Ecto neural progenitor cell (in vitro differentiated cells): ENCODE results near the gene VAV2.
A peak's percentile ranks its signal among the peaks of the same experiment; 100 is the strongest.

ENCODE experiments used
- DNase-seq: peaks from one replicate; pipeline ENCODE4 v3.0.0-alpha.2; 2018; ENCODE audit warnings: low spot score

VAV2 gene

DNA sequence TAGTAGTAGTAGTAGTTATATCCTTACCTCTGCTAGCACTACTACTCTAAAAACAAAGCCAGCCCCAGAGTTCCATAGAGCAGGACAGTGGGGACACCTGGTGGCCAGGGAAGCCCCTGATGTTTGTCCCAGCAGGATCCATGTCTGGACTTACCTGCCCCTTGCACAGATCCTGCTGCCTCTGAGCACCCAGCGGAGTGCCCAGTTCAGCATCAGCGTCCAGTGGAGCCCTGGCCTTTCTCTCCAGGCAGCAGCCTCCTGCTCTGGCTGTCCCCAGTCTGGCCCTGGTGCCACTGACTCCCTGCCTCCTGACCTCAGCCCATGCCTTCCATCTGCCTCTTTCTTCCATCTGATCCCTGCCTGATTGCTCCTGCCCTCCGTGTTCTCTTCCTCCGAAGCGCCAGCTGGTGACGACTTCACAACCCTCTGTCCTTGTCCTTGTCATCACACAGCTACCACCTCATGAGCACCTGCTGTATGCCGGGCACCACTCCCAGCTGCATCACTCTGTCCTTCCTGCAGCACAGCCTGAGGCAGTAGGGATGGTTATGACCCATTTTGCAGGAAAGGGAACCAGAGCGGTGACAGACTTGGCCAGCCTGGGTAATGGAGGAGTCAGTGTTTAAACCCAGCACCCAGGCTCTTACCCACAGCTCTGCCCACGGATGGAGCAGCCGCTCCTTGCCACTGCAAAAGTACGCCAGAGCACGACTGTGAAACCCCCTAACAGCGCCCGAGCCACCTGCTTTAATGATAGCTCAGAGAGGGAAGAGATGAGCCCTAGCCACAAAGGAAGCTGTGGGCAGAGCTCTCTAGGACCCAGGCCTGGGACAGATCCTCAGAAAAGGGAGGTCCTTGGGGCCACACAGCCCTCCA lies 265.5 kb downstream of the VAV2 start:
- peak; percentile 61 for DNase-seq

DNA sequence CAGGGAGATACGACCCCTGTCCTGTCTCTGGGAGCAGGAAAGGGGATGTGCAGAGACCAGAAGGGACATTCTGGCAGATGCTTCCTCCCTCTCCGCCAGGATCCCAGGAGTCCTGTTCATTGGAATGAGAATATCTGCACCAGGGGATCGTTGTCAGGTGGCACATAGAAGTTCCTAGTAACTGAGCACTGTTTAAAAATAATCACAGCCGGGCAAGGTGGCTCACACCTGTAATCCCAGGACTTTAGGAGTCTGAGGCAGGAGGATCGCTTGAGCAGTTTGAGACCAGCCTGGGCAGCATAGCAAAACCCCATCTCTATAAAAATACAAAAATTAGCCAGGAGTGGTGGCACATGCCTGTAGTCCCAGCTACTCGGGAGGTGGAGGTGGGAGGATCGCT lies 266.2 kb downstream of the VAV2 start:
- no peak for DNase-seq

DNA sequence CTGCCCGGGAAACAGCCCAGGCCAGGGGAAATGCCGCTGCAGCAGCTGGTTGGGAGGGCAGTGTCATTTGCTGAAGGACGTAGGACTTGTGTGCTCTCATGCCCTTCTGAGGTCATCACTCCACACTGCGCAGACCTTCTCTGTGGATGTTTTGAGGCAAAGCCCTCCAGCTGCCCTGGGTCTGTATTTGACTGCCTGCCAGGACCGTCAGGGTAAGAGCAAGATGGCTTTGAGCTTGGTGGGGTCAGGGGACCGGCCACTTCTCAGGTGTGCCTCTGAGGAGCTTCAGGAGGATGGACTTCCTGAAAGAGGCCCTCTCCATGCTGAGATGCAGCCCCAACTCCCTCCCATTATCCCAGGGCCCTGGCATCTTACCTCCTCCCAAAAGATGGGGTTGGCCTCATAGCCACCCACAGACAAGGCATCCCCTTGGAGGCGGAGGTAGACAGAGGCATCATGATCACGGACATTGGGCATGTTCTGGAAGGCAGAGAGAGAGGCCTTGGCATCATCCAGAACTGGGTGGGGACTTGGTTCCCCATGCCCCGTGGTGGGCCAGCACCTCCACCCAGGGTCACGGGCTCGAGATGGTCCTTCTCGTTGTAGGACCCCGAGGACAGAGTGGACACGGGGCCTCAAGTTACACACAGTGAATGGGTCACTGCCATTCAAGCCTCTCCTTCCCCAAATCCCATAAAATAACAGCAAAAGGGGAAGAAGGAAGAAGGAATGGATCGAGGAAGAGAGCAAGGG lies 273.4 kb downstream of the VAV2 start:
- DNase-seq = no peak

DNA sequence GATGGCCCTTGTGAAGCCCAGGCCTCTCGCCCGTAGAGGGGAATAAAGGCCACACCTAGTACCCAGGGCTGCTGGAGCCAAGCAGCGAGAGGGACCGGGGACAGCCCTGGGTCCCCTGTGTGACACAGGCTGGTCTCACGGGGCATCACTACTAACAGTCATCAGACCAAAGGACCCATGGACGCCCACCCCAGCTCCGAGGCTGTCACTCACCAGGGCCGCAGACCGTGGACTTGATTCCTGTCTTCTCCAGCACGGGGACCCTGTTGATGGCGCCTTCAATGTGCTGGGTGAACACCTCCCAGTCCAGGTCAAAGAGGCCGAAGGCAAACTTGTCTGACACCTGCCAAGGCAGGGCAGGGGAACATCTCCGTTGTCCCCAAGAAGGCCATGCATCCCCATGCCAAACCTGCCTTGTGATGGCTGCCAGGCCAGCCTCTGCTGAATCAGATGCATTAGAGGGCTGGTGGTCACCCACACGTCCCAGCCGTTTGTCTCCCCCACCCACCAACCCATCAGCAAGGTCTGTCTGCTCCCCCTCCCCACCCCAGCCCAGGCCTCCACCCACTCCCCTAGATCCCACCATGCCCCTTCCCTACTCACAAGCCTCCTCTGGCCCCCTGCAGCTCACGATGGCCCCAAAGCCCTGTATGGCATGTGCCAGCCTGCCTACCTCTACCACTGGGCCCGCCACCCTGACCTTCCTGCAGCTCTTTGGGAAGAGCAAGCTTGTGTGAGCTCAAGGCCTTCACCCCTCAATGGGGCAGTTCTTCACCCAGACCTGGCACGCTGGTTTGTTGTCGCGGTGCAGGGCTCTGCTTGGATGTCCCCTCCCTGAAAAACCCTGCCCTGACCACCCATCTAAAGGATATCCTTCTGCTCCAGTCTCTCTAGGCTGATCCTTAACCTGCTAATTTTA lies 274.8 kb downstream of the VAV2 start:
- no peak for DNase-seq

DNA sequence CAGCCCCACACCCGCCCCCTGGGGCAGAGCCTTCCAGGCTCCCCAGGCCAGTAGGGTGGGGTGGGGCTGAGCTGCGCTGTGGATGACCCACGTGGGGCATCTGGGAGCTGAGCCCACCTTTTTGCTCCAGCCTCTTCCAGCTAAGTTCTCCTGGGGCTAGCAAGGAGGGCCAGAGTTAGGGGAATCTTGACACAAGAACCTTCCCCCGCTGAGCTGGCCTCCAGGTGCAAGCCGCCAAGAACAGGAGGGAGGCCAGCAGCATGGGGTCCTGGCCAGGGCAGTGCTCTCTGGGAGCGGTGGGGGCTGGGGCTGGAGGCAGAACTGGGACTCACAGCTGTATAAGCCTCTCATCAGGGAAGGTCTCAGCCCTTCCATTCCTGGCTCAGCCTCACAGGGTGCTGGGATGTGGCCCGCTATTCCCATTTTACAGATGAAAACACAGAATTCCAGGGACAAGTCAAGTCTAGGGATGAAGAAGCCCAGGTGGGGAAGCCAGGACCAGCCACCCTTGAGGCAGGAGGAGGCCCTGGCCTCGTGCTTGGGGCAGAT lies 275.5 kb downstream of the VAV2 start:
- DNase-seq = no peak

DNA sequence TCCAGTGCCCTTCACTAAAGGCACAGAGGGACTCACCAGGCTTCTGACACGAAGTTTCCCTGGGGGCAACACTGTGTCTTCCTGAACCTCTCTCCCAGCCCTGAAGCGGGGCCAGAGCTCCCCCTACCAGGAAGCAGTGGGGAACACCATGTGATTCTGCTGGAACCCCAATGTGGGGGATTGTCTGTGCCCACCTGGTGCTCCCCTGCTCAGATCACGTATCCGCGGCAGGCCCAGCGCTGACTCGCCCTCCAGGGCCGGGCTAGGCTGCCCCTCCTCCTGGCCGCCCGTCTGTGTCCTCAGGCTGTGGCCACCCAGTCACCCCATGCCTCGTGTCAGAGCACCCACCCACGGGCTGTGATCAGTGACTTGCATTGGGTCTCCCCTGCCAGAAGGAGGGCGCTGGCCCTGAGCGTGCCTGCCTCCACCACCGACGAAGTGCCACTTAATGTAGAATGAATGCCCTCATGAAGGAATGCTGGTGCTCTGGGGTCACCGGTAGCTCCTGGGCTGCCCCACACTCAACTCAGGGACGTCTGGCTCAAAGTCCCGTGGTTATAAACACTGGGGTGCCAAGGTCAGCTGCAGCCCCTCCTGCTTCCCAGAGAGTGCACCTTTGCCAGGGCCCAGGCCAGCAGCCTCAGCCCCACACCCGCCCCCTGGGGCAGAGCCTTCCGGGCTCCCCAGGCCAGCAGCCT lies 276.1 kb downstream of the VAV2 start:
- DNase-seq = no peak

DNA sequence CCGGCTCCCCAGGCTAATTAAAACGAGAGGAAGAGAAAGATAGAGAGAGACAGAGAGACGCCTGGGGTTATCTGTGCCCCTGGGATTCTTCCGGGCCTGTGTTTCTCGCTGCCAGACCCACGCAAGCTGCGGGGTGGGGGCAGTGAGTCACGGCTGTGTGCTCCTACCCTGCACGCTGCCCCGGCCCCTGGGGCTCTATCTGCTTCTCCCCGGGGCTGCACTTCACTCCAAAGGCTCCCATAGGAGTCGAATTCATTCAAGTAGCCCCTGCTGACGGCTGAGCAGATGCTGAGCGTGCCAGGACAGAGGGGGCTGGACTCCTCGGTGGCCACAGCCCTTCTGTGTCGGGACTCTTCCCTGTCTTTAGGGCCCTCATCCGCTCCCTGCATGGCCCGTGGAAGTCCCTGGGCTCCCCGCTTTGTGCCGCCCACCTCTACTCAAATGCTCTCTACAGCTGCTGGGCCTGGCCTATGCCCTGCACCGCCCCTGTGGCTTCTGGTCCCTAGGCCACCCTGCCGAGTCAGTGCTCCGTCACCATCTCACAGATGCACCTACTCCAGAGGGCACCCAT lies 276.7 kb downstream of the VAV2 start:
- no peak for DNase-seq

DNA sequence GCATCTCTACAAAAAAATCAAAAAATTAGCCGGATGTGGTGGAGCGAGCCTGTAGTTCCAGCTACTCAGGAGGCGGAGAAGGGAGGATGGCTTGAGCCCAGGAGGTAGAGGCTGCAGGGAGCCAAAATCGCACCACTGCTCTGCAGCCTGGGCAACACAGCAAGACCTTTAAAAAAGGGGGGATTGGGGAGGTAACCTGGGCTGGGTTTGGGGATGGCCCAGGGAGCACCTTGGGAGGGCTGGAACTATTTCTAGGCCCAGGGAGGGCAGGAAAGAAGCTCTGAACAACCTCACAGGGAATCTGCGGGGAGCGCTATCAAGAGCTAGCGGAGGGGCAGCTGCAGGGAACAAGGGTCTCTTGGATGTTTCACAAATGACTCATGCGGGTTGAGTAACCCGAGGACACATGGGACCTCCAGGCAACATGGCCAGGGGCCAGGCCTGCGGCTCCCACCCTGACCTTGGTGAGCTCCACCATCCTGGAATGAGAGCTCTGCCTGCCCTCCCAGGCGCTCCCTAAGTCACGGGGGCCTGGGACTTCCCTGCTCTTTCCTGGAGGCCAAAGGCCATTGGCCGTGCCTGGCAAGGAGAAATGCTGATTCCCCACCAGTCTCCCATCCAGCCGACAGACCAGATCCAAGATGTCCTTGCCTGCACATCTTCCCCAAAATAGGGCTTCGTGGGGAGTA lies 277.4 kb downstream of the VAV2 start:
- no peak for DNase-seq

DNA sequence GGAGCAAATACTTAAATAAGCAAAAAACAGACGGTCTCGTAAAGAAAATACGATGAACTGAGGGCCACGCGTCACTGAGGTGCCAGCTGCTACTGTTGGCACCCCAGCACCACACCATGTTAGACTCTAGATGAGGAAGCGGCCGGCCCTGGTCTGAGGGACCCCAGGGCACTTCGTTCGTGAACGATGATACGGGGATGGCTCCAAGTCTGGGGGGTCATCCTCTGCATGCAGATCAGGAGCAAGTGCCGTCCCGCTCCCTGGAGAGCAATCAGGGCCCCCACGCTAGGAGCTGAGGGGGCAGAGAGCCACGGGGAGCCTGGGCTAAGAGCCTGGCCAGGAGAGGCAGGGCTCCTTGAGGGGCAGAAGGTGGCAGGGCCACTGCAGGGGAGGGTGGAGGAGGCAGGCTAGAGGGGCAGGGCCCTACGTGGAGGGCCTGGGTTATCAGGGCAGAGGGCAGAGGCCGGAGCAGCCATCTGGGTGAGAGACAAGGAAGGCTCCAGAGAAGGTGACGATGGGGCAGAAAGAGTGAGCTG lies 278.1 kb downstream of the VAV2 start:
- no peak for DNase-seq

DNA sequence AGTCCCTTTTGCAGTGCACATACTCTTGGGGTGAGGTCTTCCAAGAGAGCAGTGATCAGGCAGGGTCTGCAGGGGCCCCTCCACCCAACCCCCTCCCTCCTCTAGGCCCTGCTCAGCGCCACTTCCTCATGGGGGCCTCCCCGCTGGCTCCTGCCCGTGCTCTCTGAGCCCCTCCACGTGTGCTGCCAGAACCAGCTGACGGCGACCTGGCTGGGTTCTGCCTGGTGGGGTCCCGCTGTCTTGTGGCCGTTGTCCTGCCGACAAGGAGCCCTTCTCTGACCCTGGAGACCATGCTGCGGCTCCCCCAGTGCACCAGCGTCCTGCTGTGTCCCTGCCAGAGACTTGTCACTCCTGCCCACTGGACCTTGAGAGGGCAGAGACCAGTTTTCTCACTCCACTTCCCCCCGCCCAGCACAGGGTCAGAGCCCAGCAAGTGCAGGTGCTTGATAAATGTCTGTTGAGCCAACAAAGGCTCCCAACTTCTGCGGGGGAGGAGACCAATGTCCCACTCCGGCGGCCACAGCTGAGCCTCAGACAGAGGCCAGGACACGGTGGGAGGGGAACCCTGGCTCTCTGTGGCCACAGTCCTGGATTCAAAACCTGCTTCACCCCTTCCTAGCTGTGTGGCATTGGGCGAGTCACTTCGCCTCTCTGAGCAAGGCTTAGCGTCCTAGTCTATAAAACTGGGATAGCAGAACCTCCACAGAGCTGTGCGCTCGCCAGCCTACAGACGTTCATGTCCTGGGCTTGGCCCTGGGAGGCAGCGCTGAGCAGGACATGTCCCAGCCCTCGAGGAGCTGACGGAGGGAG lies 278.8 kb downstream of the VAV2 start:
- DNase-seq = no peak

DNA sequence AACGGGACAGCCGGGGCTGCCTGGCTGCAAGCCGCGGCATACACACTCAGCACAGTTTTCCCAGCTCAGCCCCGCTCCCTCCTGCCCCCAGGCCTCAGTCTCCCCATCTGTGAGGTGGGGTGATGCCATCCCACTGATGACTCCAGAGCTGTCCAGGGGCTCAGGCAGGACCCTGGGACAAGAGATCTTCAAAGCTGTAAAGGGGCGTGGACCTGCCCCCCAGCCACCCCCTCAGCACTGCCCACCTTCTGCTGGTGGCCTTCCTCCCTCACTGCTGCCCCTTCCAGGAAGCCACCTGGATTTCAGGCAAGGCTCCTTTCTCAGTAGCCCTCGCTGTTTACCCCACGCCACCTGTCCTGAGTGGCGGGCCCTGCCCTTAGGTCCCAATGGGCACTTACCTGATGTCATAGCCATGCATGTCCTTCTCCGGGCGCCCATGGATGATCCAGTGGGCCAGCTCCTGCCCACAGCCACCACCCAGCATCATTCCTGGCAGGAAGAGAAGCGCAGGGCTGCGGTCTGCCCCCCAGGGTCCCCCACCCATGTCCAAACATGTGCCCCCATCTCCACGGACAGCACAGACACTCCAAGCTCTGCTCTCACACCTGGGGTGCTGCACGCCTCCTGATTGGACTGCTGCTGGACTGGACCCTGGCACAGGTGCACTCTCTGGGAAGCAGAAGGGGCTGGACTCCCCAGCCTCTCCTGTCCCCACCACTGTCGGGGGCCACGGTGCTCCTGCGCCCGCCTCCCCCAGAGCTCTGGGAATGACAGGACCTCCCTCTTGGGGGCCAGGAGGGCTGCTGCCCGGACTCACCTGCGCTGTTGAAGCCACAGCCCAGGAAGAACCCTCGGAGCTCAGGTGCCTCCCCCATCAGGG lies 279.7 kb downstream of the VAV2 start:
- no peak for DNase-seq
